ENCODE measurements around the gene CNTN3.

Gene CNTN3

DNA sequence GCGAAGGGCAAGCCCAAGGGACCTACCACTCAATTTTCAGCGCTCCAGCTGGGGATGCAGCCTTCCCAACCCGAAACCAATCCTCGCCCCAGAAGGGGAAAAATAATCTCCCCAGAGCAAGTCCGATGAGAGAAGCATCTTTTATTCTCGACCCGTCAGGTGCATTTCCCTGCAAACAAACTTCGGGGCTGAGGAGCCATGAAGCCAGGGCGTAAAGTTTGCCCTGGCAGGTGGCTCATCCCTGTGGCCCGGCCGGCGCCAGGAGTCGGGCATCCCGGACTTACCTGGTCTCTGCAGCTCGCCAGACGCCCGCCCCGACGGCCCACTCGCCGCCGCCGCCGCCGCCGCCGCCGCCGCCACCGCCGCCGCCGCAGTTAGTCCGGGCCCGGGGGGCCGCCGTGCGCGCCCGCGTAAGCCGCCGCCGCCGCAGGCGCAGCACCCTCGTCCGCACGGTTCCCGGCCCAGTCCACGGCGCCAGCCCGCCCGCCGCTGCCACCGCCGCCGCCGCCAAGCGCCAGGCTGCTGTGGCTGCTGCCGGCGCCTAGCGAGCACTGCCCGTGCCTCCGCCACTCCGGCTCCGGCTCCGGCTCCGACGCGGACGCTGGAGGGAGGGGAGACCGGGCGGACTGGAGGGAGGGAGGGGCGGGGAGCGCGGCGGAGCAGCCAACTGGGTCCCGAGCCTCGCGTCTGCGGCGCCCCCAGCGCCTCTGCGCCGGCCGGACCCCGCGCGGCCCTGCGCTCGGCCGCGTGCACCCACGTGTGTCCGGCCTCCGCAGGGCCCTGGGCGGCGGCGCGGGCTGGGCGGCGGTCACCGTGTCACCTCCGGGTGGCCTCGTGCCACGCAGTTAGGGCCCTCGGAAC, at the start of gene CNTN3:
CNTN3 (minus strand) TSS at position 553 of the 861 bp plus-strand sequence. CDS start 93,547 bp downstream, outside the sequence.
- DNase-seq (ENCODE audit: low spot score): peak; percentile 79

DNA sequence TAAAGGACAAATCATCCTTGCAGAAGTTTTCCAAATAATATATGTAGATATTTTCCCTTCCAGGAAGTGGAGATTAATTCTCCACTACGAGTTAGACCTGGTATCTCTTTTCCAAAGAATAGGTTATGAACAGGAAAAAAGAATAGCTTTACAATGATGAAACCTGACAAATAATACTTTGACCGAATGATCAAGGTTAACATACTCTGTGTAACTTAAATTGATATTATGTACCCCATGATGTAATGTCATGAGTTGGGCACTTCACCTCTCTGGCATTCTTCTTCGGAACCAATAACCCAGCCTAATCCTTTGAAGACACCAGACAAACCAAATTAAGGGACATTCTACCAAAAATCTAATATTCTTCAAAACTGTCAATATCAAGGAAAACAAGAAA, 48.7 kb upstream of the CNTN3 start:
- no peak for DNase-seq (ENCODE audit: low spot score)

DNA sequence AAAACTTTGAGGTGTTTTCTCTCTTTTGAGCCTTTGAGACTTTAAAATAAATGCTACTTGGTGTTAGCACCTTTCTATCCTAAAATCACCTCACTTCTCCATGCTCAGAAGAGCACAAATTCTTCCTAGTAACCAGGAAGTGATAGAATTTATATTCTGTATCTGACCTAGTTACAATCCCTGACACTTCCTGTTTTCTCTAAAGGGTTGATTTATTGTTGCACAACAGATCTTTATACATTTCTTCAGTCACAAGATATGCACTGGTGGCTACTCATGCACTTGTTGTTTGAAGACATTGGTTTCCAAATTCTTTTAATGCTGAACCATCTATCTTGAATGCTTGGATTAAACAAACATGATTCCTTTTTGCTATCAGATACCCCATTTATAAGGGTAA, 47.2 kb upstream of the CNTN3 start:
- no peak for DNase-seq (ENCODE audit: low spot score)

DNA sequence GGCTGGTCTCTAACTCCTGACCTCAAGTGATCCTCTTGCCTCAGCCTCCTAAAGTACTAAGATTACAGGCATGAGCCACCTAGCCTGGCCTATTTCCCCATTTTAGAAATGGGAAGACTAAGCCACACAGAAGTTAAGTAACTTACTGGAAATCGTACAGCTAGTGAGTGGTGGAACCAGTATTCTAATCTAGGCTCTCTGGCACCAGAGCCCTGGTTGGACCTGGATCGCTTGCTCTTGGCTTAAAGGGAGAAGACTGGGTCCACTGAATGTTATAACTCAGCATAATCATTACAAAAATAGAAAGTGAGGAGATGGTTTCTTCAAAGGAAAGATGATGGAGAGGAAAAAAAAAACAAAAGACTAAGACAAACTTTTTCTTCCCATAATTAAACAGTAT, 37.4 kb upstream of the CNTN3 start:
- no peak for DNase-seq (ENCODE audit: low spot score)

GRCh38 chr3:74651292-74651691, 36.8 kb upstream of the CNTN3 start:
- DNase-seq (ENCODE audit: low spot score): no peak

GRCh38 chr3:74648107-74648506, 33.6 kb upstream of the CNTN3 start:
- DNase-seq (ENCODE audit: low spot score): no peak

DNA sequence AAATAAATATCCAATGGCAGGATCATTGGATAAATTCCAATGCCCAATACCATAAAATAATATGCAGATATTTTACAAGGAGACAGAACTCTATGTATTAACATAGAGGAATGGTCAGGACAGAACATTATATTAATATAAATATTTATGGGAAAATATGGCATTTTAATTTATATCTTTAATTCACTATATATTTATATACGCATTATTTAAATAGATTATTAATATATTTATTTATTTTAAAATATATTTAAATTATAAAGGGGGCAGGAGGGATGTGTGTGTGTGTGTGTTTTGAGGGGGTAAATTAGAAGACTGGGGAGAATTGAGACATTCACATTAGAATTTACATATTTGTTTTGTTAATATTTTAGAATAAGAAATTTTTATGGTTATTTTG, 31.6 kb upstream of the CNTN3 start:
- DNase-seq (ENCODE audit: low spot score): no peak

DNA sequence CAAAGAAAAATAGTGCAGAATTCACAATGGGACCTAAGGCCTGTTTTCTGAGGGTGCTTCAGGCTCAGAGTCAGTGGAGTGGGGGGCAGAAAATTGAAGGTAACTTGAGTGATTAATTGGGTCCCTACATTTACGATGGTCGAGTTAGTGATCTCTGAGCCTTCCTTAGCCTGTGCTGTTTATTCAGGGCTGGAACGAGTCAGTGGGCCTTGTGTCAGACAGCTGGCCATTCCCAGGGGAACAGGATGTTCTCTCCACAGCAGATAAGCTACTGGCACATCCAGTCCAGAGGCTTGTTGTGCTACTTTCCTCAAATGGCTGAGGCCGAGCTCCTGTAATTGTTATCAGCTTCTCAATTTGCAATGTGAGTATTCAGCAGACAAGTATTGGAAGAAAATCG, 29.2 kb upstream of the CNTN3 start:
- no peak for DNase-seq (ENCODE audit: low spot score)

GRCh38 chr3:74642876-74643275, 28.4 kb upstream of the CNTN3 start:
- no peak for DNase-seq (ENCODE audit: low spot score)

GRCh38 chr3:74640211-74640610, 25.8 kb upstream of the CNTN3 start:
- DNase-seq (ENCODE audit: low spot score): no peak

DNA sequence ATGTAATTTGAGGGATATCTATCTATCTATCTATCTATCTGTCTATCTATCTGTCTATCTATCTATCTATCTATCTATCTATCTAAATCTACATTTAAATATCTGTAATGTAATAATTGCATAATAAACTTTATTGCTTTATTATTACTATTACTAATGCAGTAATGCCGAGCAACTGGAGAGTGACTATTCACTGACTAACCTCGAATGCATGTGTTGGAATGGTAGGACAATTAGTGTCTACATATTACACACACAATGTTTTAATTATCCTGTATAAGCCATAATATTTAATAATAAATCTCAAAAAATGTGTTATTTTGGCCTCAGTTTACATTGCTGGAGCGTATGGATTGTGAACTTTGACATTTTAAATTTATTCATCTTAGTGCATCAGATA, 25.2 kb upstream of the CNTN3 start:
- DNase-seq (ENCODE audit: low spot score): no peak

DNA sequence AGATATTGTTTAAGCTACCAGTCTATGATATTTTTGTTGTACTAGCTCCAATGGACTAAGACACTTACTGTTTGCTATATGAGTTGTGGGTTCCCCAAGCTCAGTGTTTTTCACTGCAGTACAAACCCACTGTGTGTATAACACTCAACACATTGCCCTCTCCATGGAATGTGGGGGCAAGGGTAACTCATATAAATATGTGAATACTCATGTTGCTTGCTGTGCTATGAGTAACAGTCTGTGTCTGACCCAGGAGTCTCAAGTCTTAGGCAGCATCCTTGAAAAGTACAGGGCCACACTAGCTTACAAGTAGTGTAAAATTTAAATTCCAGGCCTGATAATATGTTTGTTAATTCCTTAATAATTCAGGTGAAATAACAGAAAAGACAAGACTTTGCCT, 22.5 kb upstream of the CNTN3 start:
- no peak for DNase-seq (ENCODE audit: low spot score)

- no peak for DNase-seq (ENCODE audit: low spot score)
These were observed 18.6 kb upstream of the CNTN3 start for GRCh38 chr3:74633021-74633420.

DNA sequence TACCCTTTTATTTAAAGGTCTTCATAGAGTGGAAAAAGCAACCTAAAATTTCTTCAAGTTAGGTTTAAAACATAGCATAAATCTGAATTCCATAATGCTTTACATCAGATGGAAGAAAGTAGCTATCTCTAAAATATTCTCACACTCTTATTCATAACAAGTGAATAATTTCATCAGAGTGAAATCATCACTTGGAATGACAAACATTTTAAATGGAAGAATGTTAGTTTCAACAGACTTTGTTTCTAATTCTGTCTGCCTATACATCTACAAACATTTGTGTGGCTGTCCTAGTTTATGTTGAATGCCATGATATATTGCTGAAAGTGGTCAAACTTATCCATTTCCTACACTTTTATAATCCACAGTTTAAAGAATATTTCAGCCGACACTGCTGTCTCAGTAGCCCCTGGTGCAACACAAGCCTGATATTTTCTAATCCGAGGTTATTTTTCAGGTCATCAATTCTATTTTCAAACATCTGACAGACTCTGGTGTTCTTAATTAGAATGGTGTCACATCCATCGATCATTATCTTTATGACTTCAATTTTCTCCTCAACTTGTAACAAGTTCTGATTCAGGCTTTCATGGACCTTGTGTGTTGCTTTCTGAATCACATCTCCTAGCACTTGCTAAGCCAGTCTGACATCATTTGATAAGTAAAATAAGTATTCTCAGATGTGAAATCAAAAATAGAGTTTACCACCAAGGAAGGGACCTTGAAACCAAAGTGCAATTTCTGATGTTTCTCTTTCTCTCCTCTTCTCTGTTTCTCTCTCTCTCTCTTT, 17.1 kb upstream of the CNTN3 start:
- DNase-seq (ENCODE audit: low spot score): no peak

- DNase-seq (ENCODE audit: low spot score): no peak
These were observed 16.1 kb upstream of the CNTN3 start for GRCh38 chr3:74630602-74631001.

DNA sequence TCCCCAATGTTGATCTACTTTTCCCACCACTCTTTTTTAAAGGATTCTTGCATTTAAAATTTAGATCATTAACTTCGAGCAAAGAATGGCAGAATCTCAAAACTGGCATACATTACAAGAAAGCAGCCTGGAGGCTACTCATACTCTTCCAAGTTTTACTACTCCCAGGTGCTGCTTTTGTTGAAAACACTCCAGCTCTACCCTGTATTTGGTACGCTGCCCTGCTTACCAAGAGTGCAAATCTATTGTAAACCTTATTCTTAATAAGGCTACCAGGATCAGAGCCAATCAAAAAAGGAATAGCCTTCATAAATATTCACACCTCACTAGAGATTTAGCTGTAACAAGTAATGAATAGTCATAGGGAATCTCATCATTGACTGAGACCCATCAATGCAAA, 11.6 kb upstream of the CNTN3 start:
- no peak for DNase-seq (ENCODE audit: low spot score)

DNA sequence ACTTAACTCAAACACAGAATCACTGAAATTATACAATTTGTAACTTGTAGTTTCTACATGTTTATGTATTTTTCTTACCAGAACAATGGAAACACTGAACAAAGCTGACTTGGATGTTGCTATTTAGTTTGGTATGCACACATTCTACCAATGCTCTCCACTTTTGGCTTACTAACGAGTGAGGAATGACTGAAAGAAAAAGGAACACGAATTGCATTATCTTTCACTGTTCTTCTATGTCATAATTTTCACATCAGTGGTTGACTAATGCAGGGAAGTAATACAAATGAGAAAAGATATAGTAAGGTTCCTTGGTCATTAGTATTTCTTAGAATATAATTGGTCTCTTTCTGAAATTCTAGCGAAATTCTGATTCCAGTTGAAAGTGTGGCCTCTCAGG, 9.8 kb upstream of the CNTN3 start:
- DNase-seq (ENCODE audit: low spot score): no peak

DNA sequence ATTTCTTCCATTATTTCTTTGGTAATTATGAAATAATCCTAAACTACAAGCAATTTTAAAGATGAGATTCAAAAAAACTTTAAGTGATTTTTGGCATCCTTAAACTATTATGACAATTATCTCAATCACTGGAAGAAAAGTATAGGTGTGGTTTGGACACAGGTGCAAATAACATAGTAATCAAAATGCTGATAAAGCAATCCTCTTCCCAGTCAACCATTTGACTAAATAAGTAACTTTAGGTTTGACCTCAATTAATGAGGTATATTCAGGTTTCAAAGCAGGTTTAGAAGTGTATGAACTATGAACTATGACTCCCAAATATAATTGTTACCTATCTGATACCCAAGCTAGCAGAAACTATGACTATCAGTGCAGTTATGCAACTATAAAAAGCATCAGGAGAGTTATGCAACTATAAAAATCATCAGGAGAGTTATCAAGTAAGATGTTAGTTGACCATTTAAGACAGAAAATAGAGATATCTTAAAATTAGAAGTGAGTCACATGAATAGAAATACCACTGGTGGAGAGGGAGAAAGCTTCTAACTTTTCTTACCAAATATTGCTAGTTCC, 8.9 kb upstream of the CNTN3 start:
- DNase-seq (ENCODE audit: low spot score): no peak

- no peak for DNase-seq (ENCODE audit: low spot score)
These were observed 7.1 kb upstream of the CNTN3 start for GRCh38 chr3:74621581-74621980.

DNA sequence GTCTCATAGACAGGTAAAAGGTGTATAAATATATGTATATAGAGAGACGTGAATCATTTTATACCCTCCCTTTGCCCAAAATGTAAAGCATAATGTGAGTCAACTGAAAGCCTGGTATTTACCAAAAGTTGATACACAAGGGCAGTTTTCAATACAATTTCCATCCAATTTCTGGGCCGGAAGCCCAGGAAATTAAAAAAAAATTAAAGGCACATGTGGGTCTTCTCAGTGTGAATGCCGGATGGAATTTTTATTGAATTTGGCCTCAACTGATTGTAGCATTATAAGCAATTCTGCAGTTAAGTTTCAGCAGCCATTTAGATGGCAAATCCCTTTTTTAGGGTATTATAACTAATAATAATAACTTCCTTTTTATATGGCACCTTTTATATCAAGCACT, 3.3 kb upstream of the CNTN3 start:
- no peak for DNase-seq (ENCODE audit: low spot score)

- no peak for DNase-seq (ENCODE audit: low spot score)
These were observed 845 bp downstream of the CNTN3 start for GRCh38 chr3:74613521-74614106.

DNA sequence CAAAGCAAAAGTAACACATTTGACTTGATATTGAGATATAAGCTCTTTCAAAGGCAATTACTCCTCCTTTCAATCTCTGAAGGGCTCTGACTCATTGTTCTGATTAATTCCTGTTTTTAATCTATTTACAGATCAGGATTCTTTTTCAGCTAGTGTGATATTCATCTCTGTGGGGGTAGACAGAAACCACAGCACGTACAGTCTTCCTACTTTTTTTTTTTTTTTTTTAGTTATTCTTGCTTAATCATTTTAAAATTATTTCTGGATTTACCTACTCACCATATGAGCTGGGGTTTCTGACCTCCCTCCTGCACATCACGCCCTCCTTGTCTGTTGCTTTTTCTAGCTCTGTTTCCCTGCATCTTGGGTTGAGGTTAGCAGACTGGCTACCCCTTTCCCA, 1.4 kb downstream of the CNTN3 start:
- no peak for DNase-seq (ENCODE audit: low spot score)

GRCh38 chr3:74611206-74611605, 3.3 kb downstream of the CNTN3 start:
- no peak for DNase-seq (ENCODE audit: low spot score)
